Measurements from ENCODE around the gene PADI1.

DNA sequence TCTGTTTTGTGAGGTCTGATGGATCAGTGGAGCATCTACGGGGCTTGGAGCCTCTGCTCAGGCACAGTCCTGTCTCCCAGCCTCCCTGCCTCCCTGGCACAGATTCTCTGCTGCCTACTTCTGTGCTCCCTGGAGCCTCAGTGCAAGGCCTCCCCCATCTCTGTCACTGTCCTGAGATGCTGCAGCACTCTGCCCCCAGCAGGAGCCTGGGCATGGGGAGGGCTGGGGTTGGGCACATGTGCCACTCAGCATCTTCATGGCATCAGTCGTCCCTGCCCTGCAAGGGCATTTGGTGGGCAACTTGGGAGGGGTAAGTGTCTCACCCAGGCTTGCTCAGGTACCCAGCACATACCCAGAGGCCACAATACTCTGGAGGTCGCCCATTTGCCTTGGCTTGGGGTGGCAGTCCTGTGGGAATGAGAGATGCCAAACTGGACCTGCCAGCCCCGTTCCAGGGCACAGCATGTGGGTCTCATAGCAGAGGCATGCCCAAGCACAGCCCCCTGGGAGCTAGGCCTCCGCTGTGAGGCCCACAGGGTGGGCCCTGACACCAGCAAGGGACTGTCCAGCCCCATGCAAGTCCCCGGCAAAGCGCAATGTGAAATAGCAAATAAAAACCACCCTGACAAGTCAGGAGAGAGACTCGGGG is 72.7 kb downstream of the PADI1 start:
- TF ChIP-seq ZNF274 (IDR thresholded peaks at IDR 0.05; ENCODE audit: low read depth, low read length) = no peak
- no peak for TF ChIP-seq YY1 (IDR thresholded peaks at IDR 0.05; ENCODE audit: insufficient read depth, insufficient read length)
- no peak for TF ChIP-seq SUZ12 (IDR thresholded peaks at IDR 0.05; ENCODE audit: extremely low read depth, insufficient read depth, insufficient read length)

All from NT2/D1 (cell line).